SKM-1 (cell line): Measurements from ENCODE around the gene GPR26.
"Not testable (repeated sequence)": the region's sequence is repeated elsewhere in the genome, so short reads cannot be mapped to it uniquely, and the experiment has no call there.

ENCODE experiments used
- DNase-seq: peaks from one replicate; lab custom pipeline; 2025; ENCODE audit not compliant: unreplicated experiment; lab: John Stamatoyannopoulos, UW

Gene GPR26

GRCh38 chr10:123704076-123704475 lies 37.9 kb downstream of the GPR26 start:
- DNase-seq = no peak

DNA sequence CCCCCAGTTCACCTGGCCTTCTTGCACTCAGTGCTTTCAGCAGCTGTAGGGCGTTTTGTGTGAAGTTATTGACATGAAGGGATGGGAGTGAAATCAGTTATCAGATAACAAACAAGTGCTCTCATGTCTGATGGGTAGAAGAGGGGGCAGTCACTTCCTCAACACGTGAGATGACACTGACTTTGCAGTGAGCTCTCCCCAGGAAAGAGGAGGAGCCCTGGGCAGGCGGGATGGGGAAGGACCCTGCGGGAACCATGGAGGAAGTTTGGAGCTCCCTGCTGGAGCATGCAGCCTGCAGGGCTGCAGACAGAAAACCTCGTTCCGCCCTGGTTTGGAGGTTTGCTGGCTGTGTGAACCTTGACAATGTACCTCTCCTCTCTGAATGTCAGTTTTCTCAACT lies 38.7 kb downstream of the GPR26 start:
- no peak for DNase-seq

GRCh38 chr10:123706236-123706635 lies 40.1 kb downstream of the GPR26 start:
- DNase-seq = no peak

GRCh38 chr10:123715546-123715945 lies 49.4 kb downstream of the GPR26 start:
- DNase-seq = no peak

GRCh38 chr10:123717336-123717735 lies 51.2 kb downstream of the GPR26 start:
- no peak for DNase-seq

GRCh38 chr10:123718544-123719060 lies 52.4 kb downstream of the GPR26 start:
- DNase-seq = no peak

DNA sequence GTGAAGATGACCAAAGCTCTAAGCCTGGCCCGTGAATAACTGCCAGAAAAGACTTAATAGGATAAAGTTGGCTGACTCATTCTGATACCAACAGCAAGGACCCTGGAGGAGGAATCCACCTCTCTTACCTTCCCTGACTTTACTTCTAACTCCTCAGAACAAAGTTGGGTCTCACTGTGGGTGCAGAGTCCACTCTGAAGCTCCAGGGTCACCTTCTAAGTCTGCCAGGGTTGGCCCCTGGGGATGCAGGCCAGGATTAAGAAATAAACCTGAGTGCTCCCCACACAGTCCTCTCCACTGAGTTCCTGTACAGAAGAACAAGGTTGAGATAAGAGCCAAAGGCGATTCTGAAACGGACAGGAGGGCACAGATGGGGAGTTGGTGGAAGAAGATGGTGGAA lies 54.4 kb downstream of the GPR26 start:
- DNase-seq = no peak

- DNase-seq = no peak
Observed at GRCh38 chr10:123721441-123722049, 55.4 kb downstream of the GPR26 start.

GRCh38 chr10:123722351-123722750 lies 56.2 kb downstream of the GPR26 start:
- DNase-seq = no peak

GRCh38 chr10:123724747-123725146 lies 58.6 kb downstream of the GPR26 start:
- no peak for DNase-seq

- no peak for DNase-seq
Observed at GRCh38 chr10:123726381-123726780, 60.2 kb downstream of the GPR26 start.

- no peak for DNase-seq
Observed at GRCh38 chr10:123726836-123727235, 60.7 kb downstream of the GPR26 start.

DNA sequence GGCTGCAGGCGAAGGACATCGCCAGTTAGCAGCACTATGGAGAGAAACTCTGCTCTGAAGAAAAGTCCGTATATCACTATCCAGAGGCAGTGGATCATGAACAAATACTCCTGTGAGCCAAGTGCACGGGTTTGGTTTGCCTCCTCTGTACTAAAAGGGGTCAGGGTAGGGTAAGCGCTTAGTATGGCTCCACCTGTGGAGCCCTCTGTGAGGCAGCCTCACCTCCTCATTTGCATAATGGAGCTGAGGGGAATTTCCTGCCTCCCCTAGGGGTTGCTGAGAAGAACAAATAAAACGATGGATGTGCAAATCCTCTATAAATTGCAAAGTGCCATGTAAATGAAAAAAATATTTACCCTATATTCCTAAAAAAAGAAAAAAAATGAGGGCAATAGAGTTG lies 63.4 kb downstream of the GPR26 start:
- DNase-seq = no peak

DNA sequence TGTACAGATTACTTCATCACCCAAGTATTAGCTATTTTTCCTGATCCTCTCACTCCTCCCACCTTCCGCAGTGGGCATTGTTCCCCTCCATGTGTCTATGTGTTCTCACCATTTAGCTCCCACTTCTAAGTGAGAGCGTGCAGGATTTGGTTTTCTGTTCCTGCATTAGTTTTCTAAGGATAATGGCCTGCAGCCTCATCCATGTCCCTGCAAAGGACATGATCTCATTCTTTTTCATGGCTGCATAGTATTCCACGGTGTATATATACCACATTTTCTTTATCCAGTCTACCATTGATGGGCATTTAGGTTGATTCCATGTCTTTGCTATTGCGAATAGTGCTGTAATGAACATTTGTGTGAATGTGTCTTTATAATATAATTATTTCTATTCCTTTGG lies 70.8 kb downstream of the GPR26 start:
- DNase-seq = not testable (repeated sequence)

DNA sequence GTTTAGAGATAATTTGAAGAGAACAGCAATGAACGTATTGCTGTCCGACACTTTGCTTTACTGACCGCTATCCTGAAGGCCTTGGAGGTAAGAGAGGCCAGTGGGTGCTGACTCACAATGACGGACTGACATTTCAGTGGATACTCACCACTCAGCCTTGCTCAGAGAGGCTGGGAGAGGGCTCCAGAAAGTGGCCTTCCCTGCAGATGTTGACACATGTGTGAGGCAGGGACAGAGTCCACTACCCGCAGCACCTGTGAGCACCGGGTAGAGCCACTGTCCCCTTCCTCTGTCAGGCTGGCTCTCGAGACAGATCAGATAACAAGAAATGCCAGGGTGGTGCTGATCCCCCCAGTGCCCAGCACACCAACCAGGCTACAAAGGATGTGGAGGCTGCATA lies 75.0 kb downstream of the GPR26 start:
- no peak for DNase-seq

DNA sequence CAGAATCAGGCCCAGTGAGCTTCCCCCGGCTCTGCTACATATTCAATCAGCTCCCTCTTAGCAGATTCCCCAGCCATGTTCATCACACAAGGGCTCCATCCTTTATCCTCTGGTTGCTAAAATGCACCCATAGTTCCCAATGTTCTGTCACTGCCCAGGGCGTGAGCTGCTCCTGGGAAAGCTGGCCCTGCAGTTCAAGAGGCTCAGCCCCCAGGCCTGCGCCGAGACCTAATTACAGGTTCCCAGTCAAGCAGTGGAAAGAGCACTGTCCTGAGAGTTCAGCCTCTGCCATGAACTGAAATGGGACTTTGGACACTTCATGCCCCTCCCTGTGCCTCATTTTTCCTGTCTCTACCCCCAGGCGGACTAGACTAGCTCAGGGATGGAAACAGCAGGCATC lies 75.6 kb downstream of the GPR26 start:
- DNase-seq = no peak

DNA sequence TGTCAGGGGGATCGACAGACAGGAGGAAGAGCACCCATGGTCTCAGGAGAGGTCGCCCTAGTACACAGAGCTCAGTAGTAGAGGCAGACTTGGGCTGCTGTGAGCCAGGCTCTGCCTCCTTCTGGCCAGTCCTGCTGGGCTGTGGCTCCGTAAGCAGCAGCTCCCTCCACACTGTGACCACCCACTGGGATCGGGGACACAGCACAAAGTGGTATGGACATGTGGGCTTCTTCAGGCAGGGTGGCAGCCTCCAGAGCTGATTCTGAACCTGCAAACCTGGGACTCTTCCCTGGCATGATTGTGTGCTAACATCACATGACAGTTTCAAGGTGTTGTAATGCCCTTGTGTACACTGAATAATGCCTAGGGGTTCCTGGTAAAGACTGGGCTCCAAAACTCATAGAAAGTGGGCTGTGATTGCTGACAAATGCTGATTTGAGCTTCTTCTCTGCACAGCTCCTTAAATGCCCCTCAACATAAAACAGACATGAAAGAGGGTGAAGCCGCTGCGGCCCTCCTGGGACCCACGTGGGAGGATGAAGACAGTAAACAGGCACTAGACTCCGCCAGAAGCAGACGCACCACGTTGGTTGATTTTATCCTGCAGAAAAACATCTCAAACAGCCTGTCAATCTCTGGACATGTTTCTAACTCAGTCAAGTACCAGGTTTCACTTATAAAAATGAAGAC lies 76.7 kb downstream of the GPR26 start:
- DNase-seq = no peak

GRCh38 chr10:123743441-123744223 lies 77.5 kb downstream of the GPR26 start:
- no peak for DNase-seq

- DNase-seq = no peak
Observed at GRCh38 chr10:123744224-123744536, 78.0 kb downstream of the GPR26 start.
